HG03064 (cell line): ENCODE results near the gene DPY19L1.
"Not testable (repeated sequence)": the region's sequence is repeated elsewhere in the genome, so short reads cannot be mapped to it uniquely, and the experiment has no call there.

ENCODE experiments used
- ATAC-seq: cut with Tn5 transposase; IDR thresholded peaks from one replicate; pipeline ENCODE4 v1.9.1; 2021; ENCODE audit warnings: low read depth; ENCODE audit not compliant: unreplicated experiment

The DPY19L1 gene

GRCh38 chr7:34931739-34932138 is 105.5 kb downstream of the DPY19L1 start:
- ATAC-seq = no peak

- not testable (repeated sequence) for ATAC-seq
Observed at GRCh38 chr7:34929783-34930182, 107.5 kb downstream of the DPY19L1 start.

- no peak for ATAC-seq
Observed at GRCh38 chr7:34928560-34928959, 108.7 kb downstream of the DPY19L1 start.

- ATAC-seq = no peak
Observed at GRCh38 chr7:34928052-34928451, 109.2 kb downstream of the DPY19L1 start.

GRCh38 chr7:34920470-34920869 is 116.8 kb downstream of the DPY19L1 start:
- not testable (repeated sequence) for ATAC-seq

GRCh38 chr7:34919038-34919437 is 118.2 kb downstream of the DPY19L1 start:
- not testable (repeated sequence) for ATAC-seq

GRCh38 chr7:34918198-34918861 is 119.0 kb downstream of the DPY19L1 start:
- ATAC-seq = not testable (repeated sequence)

GRCh38 chr7:34917515-34917914 is 119.8 kb downstream of the DPY19L1 start:
- not testable (repeated sequence) for ATAC-seq

GRCh38 chr7:34916267-34916666 is 121.0 kb downstream of the DPY19L1 start:
- no peak for ATAC-seq

- no peak for ATAC-seq
Observed at GRCh38 chr7:34912236-34912635, 125.0 kb downstream of the DPY19L1 start.

- not testable (repeated sequence) for ATAC-seq
Observed at GRCh38 chr7:34906266-34906850, 130.9 kb downstream of the DPY19L1 start.

- ATAC-seq = no peak
Observed at GRCh38 chr7:34904987-34905386, 132.3 kb downstream of the DPY19L1 start.

GRCh38 chr7:34903921-34904320 is 133.4 kb downstream of the DPY19L1 start:
- ATAC-seq = not testable (repeated sequence)

- ATAC-seq = no peak
Observed at GRCh38 chr7:34902182-34902581, 135.1 kb downstream of the DPY19L1 start.

- ATAC-seq = no peak
Observed at GRCh38 chr7:34900891-34901513, 136.3 kb downstream of the DPY19L1 start.

- ATAC-seq = no peak
Observed at GRCh38 chr7:34895202-34895601, 142.1 kb downstream of the DPY19L1 start.

- ATAC-seq = no peak
Observed at GRCh38 chr7:34889951-34890350, 147.3 kb downstream of the DPY19L1 start.

- no peak for ATAC-seq
Observed at GRCh38 chr7:34886856-34887255, 150.4 kb downstream of the DPY19L1 start.

- ATAC-seq = not testable (repeated sequence)
Observed at GRCh38 chr7:34883855-34884254, 153.4 kb downstream of the DPY19L1 start.

- no peak for ATAC-seq
Observed at GRCh38 chr7:34879871-34880270, 157.4 kb downstream of the DPY19L1 start.

GRCh38 chr7:34878944-34879735 is 158.1 kb downstream of the DPY19L1 start:
- not testable (repeated sequence) for ATAC-seq
